Measurements from ENCODE around the gene SMG6. TPM values are rescaled to one million over a fixed set of nuclear protein-coding genes. Genes with fewer than 3 reads are reported as not detected.

Gene SMG6
- total and polyA plus RNA-seq, 2 of the 8 experiments (the other 6 are each of a cell fraction or from before 2014, with no cell fraction given): 18.5 to 25.2 TPM

- no peak for TF ChIP-seq CBX5 (IDR thresholded peaks at IDR 0.05; ENCODE audit: low read depth, low read length)
- no peak for TF ChIP-seq USF2 (IDR thresholded peaks at IDR 0.05; ENCODE audit: low read length)
- TF ChIP-seq EGR1 (IDR thresholded peaks at IDR 0.05; ENCODE audit: borderline replicate concordance, low read depth, low read length): no peak
- no peak for TF ChIP-seq TBP (IDR thresholded peaks at IDR 0.05; ENCODE audit: low read depth, low read length)
Observed at GRCh38 chr17:2292100-2292499, 11.5 kb downstream of the SMG6 start (continued).
